HG03045 (cell line): Measurements from ENCODE around the gene CYP3A5.
"Not testable (repeated sequence)": the region's sequence is repeated elsewhere in the genome, so short reads cannot be mapped to it uniquely, and the experiment has no call there.

ENCODE experiments used
- ATAC-seq: cut with Tn5 transposase; IDR thresholded peaks from one replicate; pipeline ENCODE4 v1.9.1; 2021; ENCODE audit warnings: mild to moderate bottlenecking, moderate library complexity; ENCODE audit not compliant: unreplicated experiment

The CYP3A5 gene

DNA sequence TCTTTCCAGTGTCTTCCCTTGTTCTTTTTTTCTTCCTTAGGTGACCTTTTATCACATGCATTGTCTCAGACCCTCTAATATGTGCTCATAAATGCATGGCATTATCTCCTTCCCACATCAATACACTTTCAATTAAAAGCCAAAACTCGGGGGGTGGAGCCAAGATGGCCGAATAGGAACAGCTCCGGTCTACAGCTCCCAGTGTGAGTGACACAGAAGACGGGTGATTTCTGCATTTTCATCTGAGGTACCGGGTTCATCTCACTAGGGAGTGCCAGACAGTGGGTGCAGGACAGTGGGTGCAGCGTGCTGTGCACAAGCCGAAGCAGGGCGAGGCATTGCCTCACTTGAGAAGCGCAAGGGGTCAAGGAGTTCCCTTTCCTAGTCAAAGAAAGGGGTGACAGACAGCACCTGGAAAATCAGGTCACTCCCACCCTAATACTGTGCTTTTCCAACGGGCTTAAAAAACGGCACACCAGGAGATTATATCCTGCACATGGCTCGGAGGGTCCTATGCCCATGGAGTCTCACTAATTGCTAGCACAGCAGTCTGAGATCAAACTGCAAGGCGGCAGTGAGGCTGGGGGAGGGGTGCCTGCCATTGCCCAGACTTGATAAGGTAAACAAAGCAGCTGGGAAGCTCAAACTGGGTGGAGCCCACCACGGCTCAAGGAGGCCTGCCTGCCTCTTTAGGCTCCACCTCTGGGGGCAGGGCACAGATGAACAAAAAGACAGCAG lies 6.2 kb upstream of the CYP3A5 start:
- not testable (repeated sequence) for ATAC-seq

DNA sequence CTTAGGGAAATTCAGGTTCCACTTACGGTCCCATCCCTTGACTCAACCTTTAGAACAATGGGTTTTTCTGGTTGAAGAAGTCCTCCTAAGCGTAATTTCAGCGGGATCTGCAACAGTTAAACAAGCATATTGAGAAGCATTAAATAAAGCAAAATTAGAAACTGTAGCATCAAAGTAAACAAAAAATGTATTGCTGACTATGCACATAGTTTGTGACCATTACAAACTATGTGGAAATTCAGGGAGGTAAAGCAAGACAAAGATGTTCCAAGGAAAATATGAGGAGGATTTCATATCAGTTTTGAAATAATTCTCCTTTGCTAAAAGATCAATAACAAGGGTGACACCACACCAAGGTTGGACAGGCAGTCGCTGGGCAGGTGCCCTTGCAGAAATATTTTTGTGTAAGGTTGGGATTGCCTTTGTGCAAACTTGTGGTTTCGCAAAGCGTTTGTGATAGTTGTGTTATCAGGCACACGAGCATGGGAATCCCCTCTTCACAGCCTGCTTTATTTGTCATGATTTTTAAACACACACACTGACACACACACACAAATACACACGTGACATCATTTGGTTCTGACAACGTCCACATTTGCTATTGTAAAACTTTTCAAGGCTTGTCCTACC lies 5.4 kb upstream of the CYP3A5 start:
- no peak for ATAC-seq

DNA sequence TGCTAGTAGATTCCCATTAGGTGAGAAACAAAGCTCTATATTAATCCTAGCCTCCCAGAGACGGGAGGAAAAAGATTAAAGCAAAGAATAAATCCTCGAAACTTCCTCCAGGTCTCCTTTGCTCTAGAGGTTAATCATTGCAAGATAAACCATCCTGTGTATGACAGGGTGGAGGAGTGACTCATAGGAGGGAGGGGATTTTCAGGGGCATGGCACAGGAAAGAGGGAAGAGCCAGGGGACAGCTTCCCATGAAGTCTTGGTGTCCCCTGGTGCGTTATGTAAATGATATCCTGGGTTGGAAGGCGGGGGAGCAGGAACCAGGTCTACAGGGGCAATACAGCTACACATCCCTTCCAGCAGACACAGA lies 780 bp downstream of the CYP3A5 start:
- ATAC-seq: no peak

DNA sequence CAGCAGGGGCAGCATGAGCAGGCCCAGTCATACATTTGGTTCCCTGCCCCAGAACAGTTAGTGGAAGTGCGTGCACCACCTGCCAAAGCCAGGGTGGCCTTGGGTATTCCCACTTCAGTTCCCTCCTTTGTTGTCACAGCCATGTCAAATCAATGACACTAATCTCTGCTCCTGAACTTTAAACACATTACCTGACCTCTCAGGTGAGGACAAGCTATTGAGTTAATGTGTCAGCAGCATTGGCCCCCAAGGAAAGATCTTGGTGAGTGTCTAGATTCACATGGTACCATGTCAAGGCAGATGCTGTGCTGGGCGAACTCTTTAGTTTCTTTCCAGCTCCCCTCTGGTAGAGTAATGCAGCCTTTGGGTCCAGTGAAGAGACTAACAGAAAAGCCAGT lies 2.1 kb downstream of the CYP3A5 start:
- no peak for ATAC-seq

DNA sequence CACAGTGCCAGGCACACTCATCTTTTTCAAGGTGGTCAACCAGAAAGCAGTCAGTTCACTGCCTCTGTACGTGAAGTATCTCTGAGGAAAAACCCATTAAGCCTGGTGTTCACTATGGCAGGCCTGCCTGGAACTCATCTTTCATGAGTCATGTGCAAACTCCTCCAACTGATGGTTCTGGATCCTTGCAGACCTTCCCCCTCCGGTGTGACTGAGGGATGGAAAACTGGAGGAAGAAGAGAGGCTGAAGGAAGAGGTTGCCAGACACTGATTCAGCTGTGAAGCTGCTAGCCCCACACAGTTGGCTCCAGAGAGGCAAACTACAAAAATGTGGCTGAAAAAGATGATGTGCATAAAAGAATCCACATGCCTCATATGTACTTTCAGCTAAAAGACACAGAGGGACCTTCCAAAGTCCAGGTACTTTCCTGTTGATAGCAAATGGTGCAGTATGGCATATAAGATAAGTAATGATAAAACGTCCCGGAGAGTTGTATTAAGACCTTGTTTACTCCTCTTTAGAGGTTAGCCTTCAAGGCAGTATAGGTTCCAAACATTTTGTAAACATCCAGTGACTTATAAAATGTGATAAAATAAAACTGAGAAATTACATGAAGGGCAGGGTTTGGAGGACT lies 2.7 kb downstream of the CYP3A5 start:
- ATAC-seq: no peak

GRCh38 chr7:99674995-99675742 lies 4.6 kb downstream of the CYP3A5 start:
- ATAC-seq: no peak

DNA sequence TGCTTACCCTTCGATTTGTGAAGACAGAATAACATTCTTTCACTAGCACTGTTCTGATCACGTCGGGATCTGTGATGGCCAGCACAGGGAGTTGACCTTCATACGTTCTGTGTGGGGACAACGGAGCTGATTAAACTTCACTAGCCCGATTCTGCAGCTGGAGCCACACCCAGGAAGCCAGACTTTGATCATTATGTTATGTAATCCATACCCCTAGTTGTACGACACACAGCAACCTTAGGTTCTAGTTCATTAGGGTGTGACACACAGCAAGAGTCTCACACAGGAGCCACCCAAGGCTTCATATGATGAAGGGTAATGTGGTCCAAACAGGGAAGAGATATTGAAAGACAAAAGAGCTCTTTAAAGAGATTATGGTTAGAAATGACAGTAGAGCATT lies 7.2 kb downstream of the CYP3A5 start:
- ATAC-seq: no peak

DNA sequence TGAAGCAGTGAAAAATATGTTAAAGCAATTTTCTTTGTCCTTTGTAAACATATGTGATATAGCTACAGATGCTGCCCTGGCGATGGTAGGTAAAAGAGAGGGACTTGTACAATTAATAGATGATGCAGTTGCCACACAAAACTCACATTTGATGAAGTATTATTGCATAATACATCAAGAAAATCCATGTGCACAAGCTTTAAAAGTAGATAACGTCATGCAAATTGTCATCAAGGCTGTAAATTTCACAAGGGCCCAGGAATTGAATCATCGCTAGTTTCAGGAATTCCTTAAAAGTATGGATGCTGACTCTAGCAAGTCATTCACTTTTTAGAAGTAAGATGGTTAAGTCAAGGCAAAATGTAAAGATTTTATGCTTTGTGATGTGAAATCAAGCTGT lies 10.0 kb downstream of the CYP3A5 start:
- no peak for ATAC-seq

GRCh38 chr7:99668541-99668940 lies 11.3 kb downstream of the CYP3A5 start:
- no peak for ATAC-seq

DNA sequence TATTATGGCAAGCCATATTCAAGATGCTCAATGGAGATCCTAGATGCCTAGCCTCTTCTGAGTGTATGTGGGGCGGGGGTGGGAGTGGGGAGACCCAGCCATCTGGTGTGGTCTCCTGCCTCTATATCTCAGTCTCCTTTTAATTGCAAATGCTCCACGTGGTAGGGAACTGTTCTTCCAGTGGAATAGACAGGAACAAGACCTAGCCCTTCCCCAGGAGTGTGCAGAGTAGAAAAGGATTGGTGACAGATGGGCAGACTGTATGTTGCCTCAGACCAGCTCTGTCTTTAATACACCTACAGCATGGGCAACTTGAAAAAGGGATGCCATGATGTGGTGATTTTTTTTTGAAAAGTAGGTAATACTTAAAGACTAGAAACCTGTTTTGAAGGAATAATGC lies 12.6 kb downstream of the CYP3A5 start:
- ATAC-seq: no peak

GRCh38 chr7:99666013-99666395 lies 13.8 kb downstream of the CYP3A5 start:
- no peak for ATAC-seq

DNA sequence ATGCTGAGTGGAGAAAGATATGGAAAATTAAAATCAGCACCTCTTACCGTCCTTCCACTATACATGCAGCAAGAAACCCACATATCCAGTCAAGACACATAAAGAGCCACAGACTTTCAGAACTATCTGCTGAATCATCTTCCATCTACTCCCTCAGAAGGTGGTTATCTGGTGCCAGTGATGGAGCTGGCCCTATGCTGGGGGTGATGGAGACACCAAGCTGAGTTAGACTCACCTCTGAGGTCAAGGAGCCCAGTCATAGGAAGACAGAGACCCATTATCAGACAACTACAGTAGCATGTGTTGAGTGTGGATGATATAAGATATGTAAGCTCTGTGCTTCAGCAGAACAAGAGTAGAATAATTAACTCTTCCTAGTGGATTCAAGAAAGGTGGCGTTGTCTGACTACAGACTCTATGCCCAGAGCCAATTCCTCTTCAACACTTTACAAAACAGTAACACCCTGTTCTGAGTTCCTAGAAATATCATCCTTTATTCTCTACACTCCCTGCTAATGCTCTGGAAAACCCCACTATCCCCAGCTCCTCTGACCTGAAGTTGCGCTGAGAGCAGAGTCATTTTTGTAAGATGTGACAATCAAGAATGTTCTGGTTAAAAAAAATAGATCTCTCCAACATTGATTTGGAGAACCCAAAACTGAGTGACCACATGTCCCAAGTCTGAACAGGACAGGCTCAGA lies 14.3 kb downstream of the CYP3A5 start:
- ATAC-seq: no peak

DNA sequence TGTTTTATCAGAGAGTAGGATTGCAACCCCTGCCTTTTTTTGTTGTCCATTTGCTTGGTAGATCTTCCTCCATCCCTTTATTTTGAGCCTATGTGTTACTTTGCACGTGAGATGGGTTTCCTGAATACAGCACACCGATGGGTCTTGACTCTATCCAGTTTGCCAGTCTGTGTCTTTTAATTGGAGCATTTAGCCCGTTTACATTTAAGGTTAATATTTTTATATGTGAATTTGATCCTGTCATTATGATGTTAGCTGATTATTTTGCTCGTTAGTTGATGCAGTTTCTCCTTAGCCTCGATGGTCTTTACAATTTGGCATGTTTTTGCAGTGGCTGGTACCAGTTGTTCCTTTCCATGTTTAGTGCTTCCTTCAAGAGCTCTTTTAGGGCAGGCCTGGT lies 21.9 kb downstream of the CYP3A5 start:
- ATAC-seq: not testable (repeated sequence)

DNA sequence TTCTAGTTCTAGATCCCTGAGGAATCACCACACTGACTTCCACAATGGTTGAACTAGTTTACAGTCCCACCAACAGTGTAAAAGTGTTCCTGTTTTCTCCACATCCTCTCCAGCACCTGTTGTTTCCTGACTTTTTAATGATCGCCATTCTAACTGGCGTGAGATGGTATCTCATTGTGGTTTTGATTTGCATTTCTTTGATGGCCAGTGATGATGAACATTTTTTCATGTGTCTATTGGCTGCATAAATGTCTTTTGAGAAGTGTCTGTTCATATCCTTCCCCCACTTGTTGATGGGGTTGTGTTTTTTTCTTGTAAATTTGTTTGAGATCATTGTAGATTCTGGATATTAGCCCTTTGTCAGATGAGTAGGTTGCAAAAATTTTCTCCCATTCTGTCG lies 25.2 kb downstream of the CYP3A5 start:
- ATAC-seq: not testable (repeated sequence)

- no peak for ATAC-seq
Measured at GRCh38 chr7:99653754-99654153, 26.0 kb downstream of the CYP3A5 start.

DNA sequence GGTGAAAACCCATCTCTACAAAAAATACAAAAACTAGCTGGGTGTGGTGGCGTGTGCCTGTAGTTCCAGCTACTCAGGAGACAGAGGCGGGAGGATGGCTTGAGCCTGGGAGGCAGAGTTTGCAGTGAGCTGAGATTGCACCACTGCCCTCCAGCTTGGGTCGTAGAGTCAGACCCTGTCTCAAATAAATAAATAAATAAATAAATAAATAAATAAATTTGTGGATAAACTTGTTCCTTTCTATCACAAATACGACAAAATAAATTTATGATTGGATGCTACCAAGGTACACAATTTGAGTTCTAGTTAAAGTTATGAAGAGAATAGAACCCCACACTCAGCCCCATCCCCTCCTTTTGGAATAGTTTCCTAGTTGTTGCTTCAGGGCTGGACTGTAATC lies 26.5 kb downstream of the CYP3A5 start:
- ATAC-seq: not testable (repeated sequence)

GRCh38 chr7:99652671-99653070 lies 27.1 kb downstream of the CYP3A5 start:
- no peak for ATAC-seq

GRCh38 chr7:99651290-99651689 lies 28.5 kb downstream of the CYP3A5 start:
- ATAC-seq: no peak

GRCh38 chr7:99648843-99649242 lies 31.0 kb downstream of the CYP3A5 start:
- ATAC-seq: no peak

DNA sequence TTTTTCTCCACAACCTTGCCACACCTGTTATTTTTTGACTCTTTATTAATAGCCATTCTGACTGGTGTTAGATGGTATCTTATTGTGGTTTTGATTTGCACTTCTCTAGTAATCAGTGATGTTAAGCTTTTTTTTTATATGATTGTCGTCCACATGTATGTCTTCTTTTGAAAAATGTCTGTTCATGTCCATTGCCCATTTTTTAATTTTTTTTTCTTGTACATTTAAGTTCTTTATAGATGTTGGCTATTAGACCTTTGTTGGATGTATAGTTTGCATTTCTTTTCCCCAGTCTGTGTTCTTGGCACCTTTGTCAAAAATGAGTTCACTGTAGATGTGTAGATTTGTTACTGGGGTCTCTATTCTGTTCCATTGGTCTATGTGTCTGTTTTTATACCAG lies 34.2 kb downstream of the CYP3A5 start:
- no peak for ATAC-seq

- no peak for ATAC-seq
Measured at GRCh38 chr7:99644431-99644830, 35.4 kb downstream of the CYP3A5 start.
